Heart left ventricle (tissue), 13 donors: ENCODE results near the gene TULP4.

Experiments used
- CTCF ChIP-seq, 12 donors: fragments of 200-600 bp; sonication (generic) in 4 of 12; IDR thresholded peaks; one replicate each; pipeline versions ENCODE4 v1.5.0 to v1.8.0; 2018 to 2022; ENCODE audit warnings: antibody characterized with exemption in 12 of 12, mild to moderate bottlenecking in 5 of 12
- POLR2A ChIP-seq, 2 donors: fragments of 450-650 bp; IDR thresholded peaks; one replicate each; pipeline ENCODE4 v1.6.1; 2017; ENCODE audit warnings: antibody characterized with exemption in 2 of 2, mild to moderate bottlenecking in 2 of 2, moderate library complexity in 2 of 2
- donor health status: ischemic (EF 13 %, LVEDD 7.1; RV severe dilation, severe dysfunction).
- donor health status: DM: no; HTN: yes; CAD: no.
- donor health status: DM: no; HTN: no; CAD: no.
- donor health status: ischemic (EF 25% LVEDD 6.9; RV normal size, moderate dysfunction).
- donor health status: ischemic (EF 25% LVEDD 5.7; RV mildly dilated, moderate dysfunction).
- donor health status: ischemic (EF 35%, LVEDD 5.7; RV mildly dilated, moderate dysfunction).
- donor health status: nonischemic (EF 11% LVEDD 7.7; RV severe dilation, severe dysfunction).
- donor health status: DM: yes; HTN: yes; CAD: no.
- donor health status: PGD.
- donor health status: ischemic (EF 29% LVEDD 5.4; RV normal size, mild dysfunction).
- donor health status: nonischemic (EF 23%, LVEDD 6.1; RV moderate dilation, normal function).

GRCh38 chr6:158500016-158500735 lies 187.9 kb downstream of the TULP4 start:
- TF ChIP-seq CTCF (IDR thresholded peaks at IDR 0.05), result no peak
- TF ChIP-seq POLR2A (IDR thresholded peaks at IDR 0.05), result no peak
